GM12875 (cell line): ENCODE measurements around the gene CENPP.
A peak's percentile ranks its signal among the peaks of the same experiment; 100 is the strongest.

Source experiments
- H3K4me3 ChIP-seq: one replicate; pipeline ENCODE4 v1.5.1; 2011; ENCODE audit warnings: low read depth, low read length, control low read depth
- CTCF ChIP-seq: IDR thresholded peaks from 2 replicates; pipeline ENCODE4 v1.5.1; 2011; ENCODE audit warnings: low read depth, mild to moderate bottlenecking, control low read depth, inconsistent platforms, low read length, moderate library complexity, borderline replicate concordance; ENCODE audit not compliant: insufficient read depth

CENPP gene

GRCh38 chr9:92291577-92291976 is 34.2 kb upstream of the CENPP start:
- TF ChIP-seq CTCF: no peak
- no peak overlapping the region for H3K4me3 ChIP-seq

GRCh38 chr9:92292338-92293074 is 33.2 kb upstream of the CENPP start:
- no peak for TF ChIP-seq CTCF
- peak overlapping the region; percentile 66 for H3K4me3 ChIP-seq

GRCh38 chr9:92293075-92293354 is 32.7 kb upstream of the CENPP start:
- H3K4me3 ChIP-seq: peak overlapping the region; percentile 66
- TF ChIP-seq CTCF: no peak

- peak; percentile 37; the same call in 1 of the 2 replicates for TF ChIP-seq CTCF
- peak within 1 kb of the TSS; percentile 66 for H3K4me3 ChIP-seq
Observed at GRCh38 chr9:92293452-92294296, 32.1 kb upstream of the CENPP start, which contains the start of gene IARS1. Gene IARS1 (minus strand): TSS chr9:92293697. CDS start chr9:92289419, 4,278 bp downstream.

- no peak for TF ChIP-seq CTCF
- peak overlapping the region; percentile 66 for H3K4me3 ChIP-seq
Observed at GRCh38 chr9:92294297-92294676, 31.5 kb upstream of the CENPP start.

- H3K4me3 ChIP-seq: no peak overlapping the region
- TF ChIP-seq CTCF: no peak
Observed at GRCh38 chr9:92295240-92295790, 30.4 kb upstream of the CENPP start.
